SHP77 (cell line): ENCODE results near the gene FBLN7.

Experiments used
- DNase-seq, 2 experiments: peaks; one replicate each; lab custom pipeline; 2025; lab: John Stamatoyannopoulos, UW

The FBLN7 gene

GRCh38 chr2:112157472-112157871 is 19.3 kb downstream of the FBLN7 start:
- no peak for DNase-seq

- DNase-seq, result peak; percentile 59 to 83
These were observed 21.3 kb downstream of the FBLN7 start for GRCh38 chr2:112159454-112159921.

DNA sequence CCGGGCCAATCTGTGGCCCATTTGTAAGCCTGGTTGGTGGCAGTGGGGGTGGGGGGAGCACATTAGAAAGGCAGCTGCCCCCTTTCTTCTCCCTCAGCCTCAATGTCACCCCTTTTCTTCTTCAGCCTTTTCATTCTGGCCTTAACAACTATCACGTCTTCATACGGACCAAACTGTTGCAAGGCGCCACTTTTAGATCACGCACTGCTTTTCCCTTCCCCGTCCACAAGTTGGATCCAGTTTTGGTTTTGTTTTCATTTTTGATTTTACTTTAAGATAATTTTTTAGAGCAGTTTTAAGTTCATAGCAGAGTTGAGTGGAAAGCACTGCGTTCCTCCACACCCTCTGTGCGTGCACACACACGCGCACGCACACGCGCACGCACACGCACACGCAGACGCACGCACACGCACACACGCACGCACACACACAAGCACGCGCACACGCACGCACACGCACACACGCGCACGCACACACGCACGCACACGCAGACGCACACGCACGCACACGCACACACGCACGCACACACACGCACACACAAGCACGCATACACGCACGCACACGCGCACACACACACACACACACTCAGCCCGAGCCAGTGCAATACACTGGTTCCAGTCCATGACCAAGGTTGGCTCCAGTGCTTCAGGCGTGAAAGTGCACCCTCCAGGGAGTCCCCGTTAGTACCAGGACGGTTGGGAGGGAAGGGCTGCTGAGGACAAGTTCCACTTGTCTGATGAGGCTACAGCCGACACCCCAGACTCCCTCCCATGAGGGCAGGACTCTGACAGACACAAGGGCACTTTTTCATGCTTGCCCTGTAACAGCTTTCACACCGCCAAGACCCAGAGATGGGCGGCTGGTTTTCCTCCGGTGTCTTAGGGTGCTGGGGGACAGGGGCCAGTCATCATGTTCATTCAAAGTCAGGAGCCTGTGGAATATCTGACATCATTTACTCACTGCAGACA is 22.4 kb downstream of the FBLN7 start:
- DNase-seq, result no peak

- peak; percentile 14 to 17 for DNase-seq
These were observed 23.4 kb downstream of the FBLN7 start for GRCh38 chr2:112161431-112162145.

DNA sequence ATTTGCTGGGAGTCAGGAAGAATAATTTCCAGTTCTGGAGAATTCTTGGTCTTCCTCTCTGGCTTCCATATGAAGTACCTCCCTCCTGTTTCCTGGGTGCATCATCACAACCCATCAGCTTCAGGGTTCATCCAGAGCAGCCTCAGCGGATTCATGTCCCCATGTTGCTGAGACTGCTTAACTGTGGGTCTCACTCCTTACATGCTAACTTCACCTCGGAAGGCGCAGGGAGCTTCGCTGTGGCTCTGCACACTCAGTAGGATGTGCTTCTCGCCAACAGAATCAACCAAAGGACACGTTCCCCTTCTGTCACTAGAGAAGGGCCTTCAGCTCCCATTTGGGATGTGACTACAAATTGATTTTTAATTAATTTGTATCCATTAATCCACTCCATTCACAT is 24.2 kb downstream of the FBLN7 start:
- DNase-seq, result no peak

GRCh38 chr2:112162956-112163355 is 24.8 kb downstream of the FBLN7 start:
- no peak for DNase-seq

- DNase-seq, result peak; percentile 51 to 53
These were observed 25.4 kb downstream of the FBLN7 start for GRCh38 chr2:112163541-112163981.

GRCh38 chr2:112164876-112165275 is 26.7 kb downstream of the FBLN7 start:
- no peak for DNase-seq

- no peak for DNase-seq
These were observed 27.1 kb downstream of the FBLN7 start for GRCh38 chr2:112165296-112165695.

- DNase-seq, result no peak
These were observed 28.8 kb downstream of the FBLN7 start for GRCh38 chr2:112166806-112167499.

- DNase-seq, result no peak
These were observed 30.4 kb downstream of the FBLN7 start for GRCh38 chr2:112168422-112169124.

- DNase-seq, result no peak
These were observed 32.3 kb downstream of the FBLN7 start for GRCh38 chr2:112170495-112170894.

- no peak for DNase-seq
These were observed 35.6 kb downstream of the FBLN7 start for GRCh38 chr2:112173646-112174319.

- no peak for DNase-seq
These were observed 36.2 kb downstream of the FBLN7 start for GRCh38 chr2:112174383-112174782.

DNA sequence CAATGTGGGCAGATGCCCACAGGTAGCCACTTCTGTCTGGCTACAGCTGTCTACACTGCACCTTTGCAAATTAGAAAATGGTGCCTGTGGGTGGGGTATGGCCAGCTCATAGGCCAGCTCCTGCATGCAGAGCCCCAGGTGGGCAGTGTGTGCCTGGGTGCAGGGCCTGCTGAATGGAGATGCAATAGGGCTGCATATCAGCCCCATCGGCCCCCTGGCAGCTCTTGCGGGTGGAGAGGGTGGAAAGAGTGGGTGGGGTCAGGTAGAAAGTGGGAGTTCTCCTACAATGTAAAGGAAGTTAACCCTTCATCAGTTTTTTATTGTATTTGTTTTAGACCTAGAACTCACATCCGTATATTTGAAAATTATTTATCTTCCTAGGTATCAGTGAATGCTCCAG is 37.1 kb downstream of the FBLN7 start:
- no peak for DNase-seq

GRCh38 chr2:112175958-112176573 is 37.9 kb downstream of the FBLN7 start:
- DNase-seq, result no peak

DNA sequence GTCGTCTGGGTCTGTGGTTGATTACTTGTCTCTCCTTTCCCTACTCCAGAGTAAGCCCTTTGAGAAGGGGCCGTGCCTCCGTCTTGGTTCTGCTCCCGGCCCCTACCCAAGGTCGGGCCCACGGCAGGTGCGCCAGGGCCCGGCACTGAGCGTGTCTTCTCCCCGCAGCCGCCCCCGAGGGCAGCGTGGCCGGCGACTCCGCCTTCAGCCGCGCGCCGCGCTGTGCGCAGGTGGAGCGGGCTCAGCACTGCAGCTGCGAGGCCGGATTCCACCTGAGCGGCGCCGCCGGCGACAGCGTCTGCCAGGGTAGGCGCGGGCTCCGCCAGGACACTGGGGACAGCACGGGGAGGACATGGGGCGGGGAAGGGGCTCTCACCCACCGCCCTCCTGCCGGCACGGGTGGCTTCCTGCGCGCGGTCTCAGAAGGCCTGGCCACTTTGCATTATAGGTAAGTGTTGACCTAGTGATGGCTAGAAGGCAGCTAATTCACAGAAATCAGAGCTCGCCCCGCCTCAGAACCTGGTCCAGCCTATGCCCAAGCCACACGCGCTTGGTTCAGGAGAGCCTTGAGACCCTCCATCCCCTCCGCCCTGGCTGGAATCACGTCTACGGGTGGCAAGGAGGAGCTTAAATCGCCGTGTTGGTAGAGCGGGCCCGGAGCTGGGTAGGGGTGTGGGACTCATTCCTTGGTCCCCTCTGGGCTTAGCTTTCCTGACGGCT is 43.5 kb downstream of the FBLN7 start:
- DNase-seq, result peak; percentile 12 to 59

DNA sequence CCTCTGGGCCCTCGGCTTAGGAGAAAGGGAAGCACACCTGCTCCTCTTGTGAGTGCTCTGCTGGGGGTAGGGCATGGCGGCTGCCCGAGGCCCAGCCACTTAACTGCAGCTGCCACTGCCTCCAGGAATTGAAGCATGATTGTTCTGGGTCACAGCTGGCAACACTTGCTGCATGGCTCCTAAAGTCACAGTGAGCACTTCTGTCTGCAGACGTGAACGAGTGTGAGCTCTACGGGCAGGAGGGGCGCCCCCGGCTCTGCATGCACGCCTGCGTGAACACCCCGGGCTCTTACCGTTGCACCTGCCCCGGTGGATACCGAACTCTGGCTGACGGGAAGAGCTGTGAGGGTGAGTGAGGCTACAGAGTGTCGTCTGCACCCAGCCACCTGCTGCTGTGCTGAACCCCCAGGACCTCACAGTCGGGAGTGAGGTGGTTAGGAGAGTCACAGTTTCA is 44.4 kb downstream of the FBLN7 start:
- peak; percentile 89 to 92 for DNase-seq

DNA sequence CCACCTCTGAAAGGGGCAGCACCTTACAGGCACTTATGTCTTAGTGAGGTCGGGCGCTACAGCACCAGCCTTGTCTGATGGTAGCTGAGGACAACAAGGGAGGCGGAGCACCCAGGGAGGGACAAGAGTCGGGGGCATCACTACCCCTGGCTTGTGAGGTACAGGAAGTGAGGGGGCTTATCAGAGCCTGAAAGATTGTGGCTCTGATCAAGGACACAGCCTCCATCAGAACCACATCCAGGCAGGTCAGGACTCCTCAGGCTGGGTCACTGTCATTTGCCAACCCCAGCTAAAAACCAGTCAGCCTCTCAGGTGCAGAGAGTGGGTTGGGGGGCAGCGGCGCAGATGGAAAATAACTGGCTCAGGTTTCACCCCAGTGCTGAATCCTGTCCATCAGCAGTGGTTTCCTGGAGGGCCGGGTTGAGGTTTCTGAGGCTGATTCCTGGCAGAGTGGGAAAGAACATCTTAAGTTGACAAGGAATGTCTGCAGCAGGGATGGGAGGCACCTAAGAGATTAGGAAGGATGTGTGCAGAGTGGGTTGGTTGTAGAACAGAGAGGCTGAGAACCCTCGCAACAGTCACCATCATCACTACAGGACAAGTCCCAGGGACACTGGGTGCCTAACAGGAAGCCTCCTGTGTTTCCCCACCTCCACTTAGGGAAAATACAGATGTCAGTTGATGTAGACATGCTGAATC is 45.3 kb downstream of the FBLN7 start:
- DNase-seq, result no peak
